Measurements from ENCODE around the gene PROM1. TPM values are rescaled to one million over a fixed set of nuclear protein-coding genes. Genes with fewer than 3 reads are reported as not detected.
A peak's percentile ranks its signal among the peaks of the same experiment; 100 is the strongest.

The PROM1 gene
- total RNA-seq, 1 experiment from 2014 or later: not detected

DNA sequence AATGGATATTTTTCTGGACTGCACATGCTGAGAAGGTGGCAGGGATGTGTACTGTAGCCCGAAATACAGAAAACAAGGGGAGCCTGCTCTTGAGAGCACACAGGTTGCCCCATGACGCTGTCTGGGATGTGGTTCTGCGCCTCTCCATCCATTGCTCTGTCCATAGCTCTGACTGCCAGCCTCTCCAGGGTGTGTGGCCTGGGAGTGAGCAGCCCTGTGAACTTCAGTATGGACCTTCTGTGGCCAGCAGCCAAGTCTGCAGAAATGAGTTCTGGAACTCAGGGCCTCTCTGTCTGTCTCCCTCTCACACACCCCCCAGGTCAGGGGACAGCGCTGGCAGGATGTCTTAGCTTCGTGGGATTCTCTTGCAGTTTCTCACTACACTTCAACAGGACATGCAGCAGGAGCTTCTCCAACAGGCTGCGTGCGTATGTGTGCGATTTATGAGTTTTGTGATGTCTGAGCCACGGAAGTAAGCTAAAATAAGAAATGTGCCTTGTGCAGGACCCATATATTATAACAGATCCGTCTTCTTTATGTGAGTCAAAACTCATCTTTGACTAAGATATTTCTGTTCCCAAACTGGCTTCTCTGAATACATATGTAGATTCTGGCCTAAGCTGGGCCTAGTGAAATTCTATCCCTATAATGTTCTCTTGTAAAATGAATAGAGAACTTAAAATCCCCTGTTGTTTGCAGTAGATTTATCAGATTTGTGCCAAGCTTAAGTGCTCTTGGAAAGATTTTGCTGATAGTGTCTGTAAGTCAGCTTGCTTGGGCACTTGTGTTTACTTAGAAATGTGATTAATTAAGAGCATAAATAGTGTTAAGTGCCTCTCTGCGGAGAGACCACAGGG is 40.0 kb downstream of the PROM1 start:
- BruUV-seq (replicated peaks): no TSS peak
- H3K27ac ChIP-seq (ENCODE audit: low read length): no peak overlapping the region
- no peak overlapping the region for H3K9ac ChIP-seq (ENCODE audit: low read length)
- no peaks in the 10 kb centered on the region for H3K9me2 ChIP-seq (replicated peaks; ENCODE audit: low read length)
- no peak overlapping the region for H3K4me2 ChIP-seq (ENCODE audit: low read length)
- POLR2A ChIA-PET (ENCODE audit: unreplicated experiment): no interaction called here
- H3K4me1 ChIP-seq (ENCODE audit: insufficient read depth, low read length): no peaks in the 10 kb centered on the region
- peak; percentile 22 for DNase-seq
- no peaks in the 10 kb centered on the region for H3F3A ChIP-seq (ENCODE audit: low read length, unreplicated experiment)
- H2AFZ ChIP-seq (ENCODE audit: low read length): no peak overlapping the region
- no peaks in the 10 kb centered on the region for H3K27me3 ChIP-seq (ENCODE audit: low read length)
- TF ChIP-seq EZH2phosphoT487 (IDR thresholded peaks at IDR 0.05; ENCODE audit: borderline replicate concordance, low read length) (no peak), EZH2 (IDR thresholded peaks at IDR 0.05; ENCODE audit: low read length, unreplicated experiment) (no peak)
- TF ChIP-seq, protein P1, sequence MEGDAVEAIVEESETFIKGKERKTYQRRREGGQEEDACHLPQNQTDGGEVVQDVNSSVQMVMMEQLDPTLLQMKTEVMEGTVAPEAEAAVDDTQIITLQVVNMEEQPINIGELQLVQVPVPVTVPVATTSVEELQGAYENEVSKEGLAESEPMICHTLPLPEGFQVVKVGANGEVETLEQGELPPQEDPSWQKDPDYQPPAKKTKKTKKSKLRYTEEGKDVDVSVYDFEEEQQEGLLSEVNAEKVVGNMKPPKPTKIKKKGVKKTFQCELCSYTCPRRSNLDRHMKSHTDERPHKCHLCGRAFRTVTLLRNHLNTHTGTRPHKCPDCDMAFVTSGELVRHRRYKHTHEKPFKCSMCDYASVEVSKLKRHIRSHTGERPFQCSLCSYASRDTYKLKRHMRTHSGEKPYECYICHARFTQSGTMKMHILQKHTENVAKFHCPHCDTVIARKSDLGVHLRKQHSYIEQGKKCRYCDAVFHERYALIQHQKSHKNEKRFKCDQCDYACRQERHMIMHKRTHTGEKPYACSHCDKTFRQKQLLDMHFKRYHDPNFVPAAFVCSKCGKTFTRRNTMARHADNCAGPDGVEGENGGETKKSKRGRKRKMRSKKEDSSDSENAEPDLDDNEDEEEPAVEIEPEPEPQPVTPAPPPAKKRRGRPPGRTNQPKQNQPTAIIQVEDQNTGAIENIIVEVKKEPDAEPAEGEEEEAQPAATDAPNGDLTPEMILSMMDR (conservative IDR thresholded peaks at IDR 0.05; ENCODE audit: low read depth, low read length): no peak
- no peak overlapping the region for H3K4me3 ChIP-seq (ENCODE audit: low read length)
- no peaks in the 10 kb centered on the region for H3K36me3 ChIP-seq (ENCODE audit: low read depth, low read length)
- ATAC-seq: peak; percentile 62
- CTCF ChIA-PET: no interaction called here
- no peaks in the 10 kb centered on the region for H3K9me3 ChIP-seq (ENCODE audit: low read length)
- H3K79me2 ChIP-seq (ENCODE audit: low read length): no peaks in the 10 kb centered on the region
- no peaks in the 10 kb centered on the region for H4K20me1 ChIP-seq (ENCODE audit: low read length)
- intact Hi-C loops (cut with micrococcal nuclease): no loop called here

DNA sequence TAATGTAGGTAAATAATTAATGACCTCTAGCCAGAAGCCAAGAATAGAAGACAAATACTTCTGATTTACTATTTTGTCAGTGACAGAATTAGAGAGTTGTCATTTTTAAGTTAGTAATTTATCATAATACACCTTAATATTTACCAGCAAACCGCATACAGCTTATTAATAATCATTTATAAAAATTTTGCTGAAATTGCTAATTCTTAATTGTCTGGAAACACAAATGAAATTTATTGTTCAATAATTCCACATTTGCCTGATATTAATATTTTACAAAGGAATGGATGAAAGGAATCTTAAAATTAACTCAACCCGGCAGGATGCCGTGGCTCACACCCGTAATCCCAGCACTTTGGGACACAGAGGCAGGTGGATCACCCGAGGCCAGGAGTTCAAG is 44.7 kb downstream of the PROM1 start:
- ChIA-PET POLR2A (ENCODE audit: unreplicated experiment) (no interaction called here), CTCF (no interaction called here)
- no peaks in the 10 kb centered on the region for H3K36me3 ChIP-seq (ENCODE audit: low read depth, low read length)
- H3K27ac ChIP-seq (ENCODE audit: low read length): no peak overlapping the region
- no peak overlapping the region for H3K4me2 ChIP-seq (ENCODE audit: low read length)
- no peaks in the 10 kb centered on the region for H3K9me2 ChIP-seq (replicated peaks; ENCODE audit: low read length)
- no peak for TF ChIP-seq EZH2phosphoT487 (IDR thresholded peaks at IDR 0.05; ENCODE audit: borderline replicate concordance, low read length)
- TF ChIP-seq, protein P1 (conservative IDR thresholded peaks at IDR 0.05; ENCODE audit: low read depth, low read length): no peak
- no peak for TF ChIP-seq EZH2 (IDR thresholded peaks at IDR 0.05; ENCODE audit: low read length, unreplicated experiment)
- H4K20me1 ChIP-seq (ENCODE audit: low read length): no peaks in the 10 kb centered on the region
- no TSS peak for BruUV-seq (replicated peaks)
- H3F3A ChIP-seq (ENCODE audit: low read length, unreplicated experiment): no peaks in the 10 kb centered on the region
- DNase-seq: no peak
- intact Hi-C loops (cut with micrococcal nuclease): no loop called here
- H3K79me2 ChIP-seq (ENCODE audit: low read length): no peaks in the 10 kb centered on the region
- H3K27me3 ChIP-seq (ENCODE audit: low read length): no peaks in the 10 kb centered on the region
- no peak overlapping the region for H3K4me3 ChIP-seq (ENCODE audit: low read length)
- no peak overlapping the region for H3K9ac ChIP-seq (ENCODE audit: low read length)
- no peak for ATAC-seq
- no peak overlapping the region for H2AFZ ChIP-seq (ENCODE audit: low read length)
- H3K9me3 ChIP-seq (ENCODE audit: low read length): no peaks in the 10 kb centered on the region
- H3K4me1 ChIP-seq (ENCODE audit: insufficient read depth, low read length): peaks cover 6% of the 10 kb centered on the region

DNA sequence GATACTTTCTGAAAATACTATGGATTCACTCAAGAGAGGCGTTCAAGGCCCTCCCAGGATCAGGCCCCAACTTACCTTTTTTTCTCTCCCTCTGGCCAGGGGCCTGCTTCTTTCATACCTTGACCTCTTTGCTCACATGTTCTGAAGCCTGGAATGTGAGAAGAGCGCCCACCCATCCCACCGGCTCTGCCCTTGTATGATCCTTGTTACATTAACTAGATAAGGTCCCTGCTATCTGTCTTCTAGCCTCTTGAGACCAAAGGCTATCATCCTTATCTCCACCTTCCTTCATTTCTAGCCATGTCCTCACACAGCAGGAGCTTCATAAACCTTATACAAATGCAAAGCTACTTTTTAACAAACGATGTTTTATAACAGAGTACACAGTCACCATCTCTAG is 45.9 kb downstream of the PROM1 start:
- DNase-seq: no peak
- no peak for ATAC-seq
- CTCF ChIA-PET: no interaction called here

More for the DNA sequence above, 45.9 kb downstream of the PROM1 start:
- POLR2A ChIA-PET (ENCODE audit: unreplicated experiment): no interaction called here
- H3K36me3 ChIP-seq (ENCODE audit: low read depth, low read length): no peaks in the 10 kb centered on the region
- intact Hi-C loops (cut with micrococcal nuclease): no loop called here
- no peak overlapping the region for H3K27ac ChIP-seq (ENCODE audit: low read length)
- no TSS peak for BruUV-seq (replicated peaks)
- H2AFZ ChIP-seq (ENCODE audit: low read length): no peak overlapping the region
- H3K79me2 ChIP-seq (ENCODE audit: low read length): no peaks in the 10 kb centered on the region
- H3K4me3 ChIP-seq (ENCODE audit: low read length): no peak overlapping the region
- no peak for TF ChIP-seq EZH2 (IDR thresholded peaks at IDR 0.05; ENCODE audit: low read length, unreplicated experiment)
- TF ChIP-seq, protein P1 (conservative IDR thresholded peaks at IDR 0.05; ENCODE audit: low read depth, low read length): no peak
- no peak for TF ChIP-seq EZH2phosphoT487 (IDR thresholded peaks at IDR 0.05; ENCODE audit: borderline replicate concordance, low read length)
- H4K20me1 ChIP-seq (ENCODE audit: low read length): no peaks in the 10 kb centered on the region
- no peaks in the 10 kb centered on the region for H3K9me2 ChIP-seq (replicated peaks; ENCODE audit: low read length)
- peaks cover 9% of the 10 kb centered on the region for H3K4me1 ChIP-seq (ENCODE audit: insufficient read depth, low read length)
- no peaks in the 10 kb centered on the region for H3K9me3 ChIP-seq (ENCODE audit: low read length)
- H3F3A ChIP-seq (ENCODE audit: low read length, unreplicated experiment): no peaks in the 10 kb centered on the region
- no peak overlapping the region for H3K9ac ChIP-seq (ENCODE audit: low read length)
- H3K27me3 ChIP-seq (ENCODE audit: low read length): no peaks in the 10 kb centered on the region
- H3K4me2 ChIP-seq (ENCODE audit: low read length): no peak overlapping the region
